ENCODE results near the gene MGRN1. TPM values are rescaled to one million over a fixed set of nuclear protein-coding genes. Genes with fewer than 3 reads are reported as not detected.

The MGRN1 gene
- total and polyA plus RNA-seq, 2 donors from 2014 or later, result 19.7 to 90.8 TPM

DNA sequence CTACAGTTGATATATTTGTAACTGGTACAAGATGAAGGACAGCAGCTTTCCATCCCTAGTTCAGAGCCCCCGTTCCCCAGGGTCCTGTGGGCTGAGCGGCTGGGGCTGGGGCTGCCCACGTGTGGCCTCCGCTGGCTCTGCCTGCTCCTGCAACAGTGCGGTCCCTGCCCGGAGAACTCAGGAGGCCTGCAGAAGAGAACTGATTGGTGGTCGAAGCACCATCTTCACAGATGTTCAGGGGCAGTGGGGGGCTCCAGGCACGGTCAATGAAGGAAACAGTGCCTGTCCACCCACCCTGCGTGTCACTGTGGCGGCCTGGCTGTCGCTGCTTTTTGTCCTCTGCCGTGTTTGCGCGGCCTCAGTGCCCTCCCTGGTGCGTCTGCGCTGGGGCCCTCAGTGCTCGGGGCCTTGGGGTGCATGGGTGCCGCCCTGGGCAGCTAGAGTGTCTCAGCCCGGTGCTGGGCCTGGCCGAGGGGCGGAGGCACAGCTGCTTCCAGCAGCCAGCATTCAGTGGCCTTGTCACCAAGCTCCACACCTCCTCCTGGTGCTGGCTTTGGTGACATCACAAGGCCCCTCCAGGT lies 64.6 kb downstream of the MGRN1 start:
- TF ChIP-seq, protein P1, sequence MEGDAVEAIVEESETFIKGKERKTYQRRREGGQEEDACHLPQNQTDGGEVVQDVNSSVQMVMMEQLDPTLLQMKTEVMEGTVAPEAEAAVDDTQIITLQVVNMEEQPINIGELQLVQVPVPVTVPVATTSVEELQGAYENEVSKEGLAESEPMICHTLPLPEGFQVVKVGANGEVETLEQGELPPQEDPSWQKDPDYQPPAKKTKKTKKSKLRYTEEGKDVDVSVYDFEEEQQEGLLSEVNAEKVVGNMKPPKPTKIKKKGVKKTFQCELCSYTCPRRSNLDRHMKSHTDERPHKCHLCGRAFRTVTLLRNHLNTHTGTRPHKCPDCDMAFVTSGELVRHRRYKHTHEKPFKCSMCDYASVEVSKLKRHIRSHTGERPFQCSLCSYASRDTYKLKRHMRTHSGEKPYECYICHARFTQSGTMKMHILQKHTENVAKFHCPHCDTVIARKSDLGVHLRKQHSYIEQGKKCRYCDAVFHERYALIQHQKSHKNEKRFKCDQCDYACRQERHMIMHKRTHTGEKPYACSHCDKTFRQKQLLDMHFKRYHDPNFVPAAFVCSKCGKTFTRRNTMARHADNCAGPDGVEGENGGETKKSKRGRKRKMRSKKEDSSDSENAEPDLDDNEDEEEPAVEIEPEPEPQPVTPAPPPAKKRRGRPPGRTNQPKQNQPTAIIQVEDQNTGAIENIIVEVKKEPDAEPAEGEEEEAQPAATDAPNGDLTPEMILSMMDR (IDR thresholded peaks at IDR 0.05; ENCODE audit: borderline replicate concordance, extremely low read depth, insufficient read depth), result no peak

DNA sequence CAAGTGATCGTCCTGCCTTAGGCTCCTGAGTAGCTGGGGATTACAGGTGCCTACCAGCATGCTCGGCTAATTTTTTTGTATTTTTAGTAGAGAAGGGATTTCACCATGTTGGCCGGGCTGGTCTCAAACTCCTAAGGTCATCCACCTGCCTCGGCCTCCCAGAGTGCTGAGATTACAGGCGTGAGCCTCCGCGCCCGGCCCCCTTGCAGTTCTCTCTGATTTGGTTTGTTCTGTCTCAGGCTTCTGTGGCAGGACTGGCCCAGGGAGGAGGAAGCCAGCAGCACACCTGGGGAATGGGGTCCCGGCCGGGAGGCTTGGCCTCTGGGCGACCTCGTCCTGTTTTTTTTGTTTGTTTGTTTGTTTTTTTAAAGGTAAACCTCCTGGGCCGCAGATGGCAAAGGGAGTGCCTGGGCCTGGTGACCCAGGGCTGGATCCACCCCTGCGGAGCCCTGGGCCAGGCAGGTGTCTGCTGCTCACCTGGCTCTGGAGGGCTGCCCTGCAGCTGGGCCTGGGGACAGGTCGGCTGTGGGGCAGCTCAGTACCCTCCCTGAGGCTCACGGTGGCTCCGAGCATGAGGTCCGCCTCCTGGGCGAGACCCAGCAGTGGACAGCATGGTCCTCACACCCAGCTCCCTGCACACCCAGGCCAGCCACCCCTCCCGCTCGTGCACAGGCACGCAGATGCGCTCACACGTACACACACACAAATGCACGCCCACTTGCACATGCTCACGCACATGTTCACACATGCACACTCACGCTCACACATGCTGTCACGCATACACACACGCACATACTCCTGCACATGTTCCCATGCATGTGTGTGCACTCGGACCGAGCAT lies 65.5 kb downstream of the MGRN1 start:
- TF ChIP-seq, protein P1 (IDR thresholded peaks at IDR 0.05; ENCODE audit: borderline replicate concordance, extremely low read depth, insufficient read depth), result no peak
- peaks cover 0 to 5% (median 2%) of the 10 kb centered on the region in 3 donors for H3K36me3 ChIP-seq (ENCODE audit: control insufficient read depth in 2 of 3, insufficient read depth in 3 of 3, low read length in 3 of 3)
- H3K4me3 ChIP-seq (ENCODE audit: low read length in 3 of 3), result no peak overlapping the region
- H3K27ac ChIP-seq (ENCODE audit: low read depth in 2 of 2, low read length in 2 of 2), result no peak overlapping the region
- intact Hi-C loops (cut with DNase I), result no loop called here
- H3K9ac ChIP-seq (ENCODE audit: low read length in 3 of 3), result no peak overlapping the region
- peaks cover 0 to 17% (median 0%) of the 10 kb centered on the region in 3 donors for H3K4me1 ChIP-seq (ENCODE audit: control insufficient read depth in 2 of 3, insufficient read depth in 2 of 3, low read depth in 1 of 3, low read length in 3 of 3)
- no peaks in the 10 kb centered on the region for H3K27me3 ChIP-seq (ENCODE audit: control insufficient read depth, insufficient read depth, low read length)
- no peak for FAIRE-seq
- DNase-seq, result peak in 1 of 5 donors; percentile 49
- H3K9me3 ChIP-seq (ENCODE audit: control insufficient read depth in 2 of 3, insufficient read depth in 1 of 3, low read length in 3 of 3), result no peaks in the 10 kb centered on the region

More for the DNA sequence above, 64.6 kb downstream of the MGRN1 start:
- DNase-seq (peak in 2 of 5 donors; percentile 2 to 68), FAIRE-seq (no peak)
- H3K4me3 ChIP-seq (ENCODE audit: low read length in 3 of 3), result no peak overlapping the region
- intact Hi-C loops (cut with DNase I), result no loop called here
- H3K9ac ChIP-seq (ENCODE audit: low read length in 3 of 3), result no peak overlapping the region
- no peaks in the 10 kb centered on the region for H3K9me3 ChIP-seq (ENCODE audit: control insufficient read depth in 2 of 3, insufficient read depth in 1 of 3, low read length in 3 of 3)
- H3K36me3 ChIP-seq (ENCODE audit: control insufficient read depth in 2 of 3, insufficient read depth in 3 of 3, low read length in 3 of 3), result peaks cover 0 to 3% (median 2%) of the 10 kb centered on the region in 3 donors
- H3K27me3 ChIP-seq (ENCODE audit: control insufficient read depth, insufficient read depth, low read length), result no peaks in the 10 kb centered on the region
- no peak overlapping the region for H3K27ac ChIP-seq (ENCODE audit: low read depth in 2 of 2, low read length in 2 of 2)
- peaks cover 0 to 12% (median 0%) of the 10 kb centered on the region in 3 donors for H3K4me1 ChIP-seq (ENCODE audit: control insufficient read depth in 2 of 3, insufficient read depth in 2 of 3, low read depth in 1 of 3, low read length in 3 of 3)

DNA sequence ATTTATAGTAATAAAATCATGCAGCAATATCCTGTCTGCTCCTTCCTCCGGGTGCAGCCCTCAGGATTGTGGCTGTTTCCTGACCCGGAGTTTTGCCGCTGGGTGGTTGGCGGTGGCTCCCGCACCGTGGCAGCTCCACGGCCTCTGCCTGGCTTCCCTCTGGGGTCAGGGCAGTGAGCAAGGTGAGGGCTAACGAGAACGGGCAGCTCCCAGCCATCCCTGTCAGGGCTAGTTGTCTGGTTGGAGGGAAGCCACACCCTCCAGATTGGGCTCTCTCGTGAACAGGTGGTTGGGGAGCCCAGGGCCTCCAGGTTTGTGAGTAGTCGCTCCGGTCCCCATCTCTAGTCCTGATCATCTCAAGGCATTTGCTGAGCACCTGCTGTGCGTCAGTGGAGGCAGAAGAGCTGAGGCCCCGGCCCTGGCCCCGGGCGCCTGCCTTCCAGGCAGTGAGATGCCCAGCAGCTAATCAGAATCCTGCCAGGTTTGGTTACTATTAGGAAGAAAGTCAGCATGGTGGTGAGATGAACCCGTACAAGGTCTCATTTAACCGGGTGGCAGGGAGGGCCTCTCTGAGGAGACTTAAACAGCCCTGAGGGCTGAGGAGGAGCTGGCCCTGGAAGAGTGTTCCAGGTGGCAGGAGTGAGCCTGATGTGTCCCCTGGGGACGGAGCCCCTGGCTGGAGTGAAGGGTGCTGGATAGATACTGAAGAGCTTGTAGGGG lies 66.5 kb downstream of the MGRN1 start:
- Histone ChIP-seq H3K36me3 (ENCODE audit: control insufficient read depth in 2 of 3, insufficient read depth in 3 of 3, low read length in 3 of 3) (peaks cover 2 to 12% (median 6%) of the 10 kb centered on the region in 3 donors), H3K9ac (ENCODE audit: low read length in 3 of 3) (no peak overlapping the region), H3K27ac (ENCODE audit: low read depth in 2 of 2, low read length in 2 of 2) (no peak overlapping the region), H3K9me3 (ENCODE audit: control insufficient read depth in 2 of 3, insufficient read depth in 1 of 3, low read length in 3 of 3) (no peaks in the 10 kb centered on the region), H3K27me3 (ENCODE audit: control insufficient read depth, insufficient read depth, low read length) (no peaks in the 10 kb centered on the region), H3K4me1 (ENCODE audit: control insufficient read depth in 2 of 3, insufficient read depth in 2 of 3, low read depth in 1 of 3, low read length in 3 of 3) (peaks cover 0 to 27% (median 3%) of the 10 kb centered on the region in 3 donors), H3K4me3 (ENCODE audit: low read length in 3 of 3) (no peak overlapping the region)
- DNase-seq, result peak in 1 of 5 donors; percentile 58
- TF ChIP-seq, protein P1 (IDR thresholded peaks at IDR 0.05; ENCODE audit: borderline replicate concordance, extremely low read depth, insufficient read depth), result no peak
- intact Hi-C loops (cut with DNase I), result no loop called here
- no peak for FAIRE-seq

All from kidney (tissue), 14 donors.